Inferior parietal cortex (tissue), 1 donor: Measurements from ENCODE around the gene SPTY2D1.

Experiments
- DNase-seq: peaks from one replicate; pipeline ENCODE4 v3.0.0-alpha.2; 2016; ENCODE audit errors: extremely low spot score

The SPTY2D1 gene

GRCh38 chr11:18563090-18563730, 70.9 kb downstream of the SPTY2D1 start:
- no peak for DNase-seq
